NCI-H345 treated with DMSO at 0.1 percent for 48 hours (cell line): ENCODE results near the gene SLC20A1.
"Not testable (repeated sequence)": the region's sequence is repeated elsewhere in the genome, so short reads cannot be mapped to it uniquely, and the experiment has no call there.

Experiments
- DNase-seq: peaks from one replicate; lab custom pipeline; 2025; ENCODE audit not compliant: unreplicated experiment; lab: John Stamatoyannopoulos, UW

The SLC20A1 gene

GRCh38 chr2:112644155-112644932 is 1.4 kb upstream of the SLC20A1 start:
- DNase-seq = no peak

GRCh38 chr2:112644933-112645309 is 818 bp upstream of the SLC20A1 start:
- DNase-seq = no peak

- DNase-seq = peak; percentile 49
These were observed 472 bp downstream of the SLC20A1 start for GRCh38 chr2:112646102-112646719.

GRCh38 chr2:112646791-112647689 is 1.3 kb downstream of the SLC20A1 start:
- DNase-seq = no peak

GRCh38 chr2:112648081-112648480 is 2.3 kb downstream of the SLC20A1 start:
- DNase-seq = no peak

- DNase-seq = no peak
These were observed 10.9 kb downstream of the SLC20A1 start for GRCh38 chr2:112656679-112657078.

GRCh38 chr2:112658301-112658700 is 12.6 kb downstream of the SLC20A1 start:
- DNase-seq = no peak

- no peak for DNase-seq
These were observed 13.3 kb downstream of the SLC20A1 start for GRCh38 chr2:112658839-112659667.

GRCh38 chr2:112660138-112660537 is 14.4 kb downstream of the SLC20A1 start:
- DNase-seq = no peak

GRCh38 chr2:112661656-112662305 is 16.0 kb downstream of the SLC20A1 start:
- no peak for DNase-seq

GRCh38 chr2:112662704-112663103 is 17.0 kb downstream of the SLC20A1 start:
- no peak for DNase-seq

- no peak for DNase-seq
These were observed 18.9 kb downstream of the SLC20A1 start for GRCh38 chr2:112664689-112665088.

GRCh38 chr2:112665113-112665780 is 19.5 kb downstream of the SLC20A1 start:
- DNase-seq = no peak

GRCh38 chr2:112666761-112667122 is 21.0 kb downstream of the SLC20A1 start:
- DNase-seq = no peak

GRCh38 chr2:112667540-112667939 is 21.8 kb downstream of the SLC20A1 start:
- DNase-seq = not testable (repeated sequence)

GRCh38 chr2:112669667-112670066 is 23.9 kb downstream of the SLC20A1 start:
- DNase-seq = no peak

- DNase-seq = no peak
These were observed 24.7 kb downstream of the SLC20A1 start for GRCh38 chr2:112670252-112671022.

GRCh38 chr2:112671801-112672200 is 26.1 kb downstream of the SLC20A1 start:
- DNase-seq = no peak

- no peak for DNase-seq
These were observed 27.3 kb downstream of the SLC20A1 start for GRCh38 chr2:112673008-112673407.
